ENCODE results near the gene MIB2.

DNA sequence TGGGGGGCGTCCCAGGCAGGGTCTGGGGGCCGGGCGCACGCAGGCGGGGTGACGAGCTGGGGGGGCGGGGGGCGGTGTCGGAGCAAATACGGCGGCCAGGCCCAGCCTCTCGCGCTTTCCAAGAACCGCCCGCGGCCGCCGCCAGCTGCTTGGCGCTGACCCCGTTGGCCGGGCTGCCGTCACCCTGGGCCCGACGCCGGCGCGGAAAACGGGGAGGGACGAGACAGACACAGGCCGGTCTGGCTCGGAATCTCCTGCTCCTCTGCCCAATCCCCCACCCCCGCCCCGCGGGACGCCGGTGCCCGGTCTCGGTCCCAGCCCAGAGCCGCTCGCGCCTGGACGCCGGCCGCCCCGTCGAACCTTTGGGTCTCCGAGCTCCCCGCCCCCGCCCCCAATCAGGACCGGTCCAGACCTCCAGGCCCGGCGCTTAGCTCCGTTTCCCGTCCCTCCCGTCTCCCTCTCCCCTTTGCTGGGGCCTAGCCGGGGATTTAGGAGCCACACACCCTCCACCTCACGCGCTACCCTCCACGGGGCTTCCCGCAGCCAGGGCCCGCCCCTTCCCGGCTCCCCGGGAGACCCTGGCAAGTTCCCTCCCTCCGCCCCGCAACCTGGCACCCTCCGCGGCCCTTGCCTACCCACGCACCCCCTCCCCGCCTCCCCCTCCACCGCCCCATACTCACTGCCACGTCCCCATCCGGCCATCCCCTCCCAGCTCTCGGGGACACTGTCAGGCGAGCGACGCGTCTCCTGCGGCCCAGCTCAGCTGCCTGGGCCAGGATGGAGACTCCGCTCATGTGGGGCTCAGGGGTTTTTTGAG lies 15.9 kb downstream of the MIB2 start:
- TF ChIP-seq, protein P1, sequence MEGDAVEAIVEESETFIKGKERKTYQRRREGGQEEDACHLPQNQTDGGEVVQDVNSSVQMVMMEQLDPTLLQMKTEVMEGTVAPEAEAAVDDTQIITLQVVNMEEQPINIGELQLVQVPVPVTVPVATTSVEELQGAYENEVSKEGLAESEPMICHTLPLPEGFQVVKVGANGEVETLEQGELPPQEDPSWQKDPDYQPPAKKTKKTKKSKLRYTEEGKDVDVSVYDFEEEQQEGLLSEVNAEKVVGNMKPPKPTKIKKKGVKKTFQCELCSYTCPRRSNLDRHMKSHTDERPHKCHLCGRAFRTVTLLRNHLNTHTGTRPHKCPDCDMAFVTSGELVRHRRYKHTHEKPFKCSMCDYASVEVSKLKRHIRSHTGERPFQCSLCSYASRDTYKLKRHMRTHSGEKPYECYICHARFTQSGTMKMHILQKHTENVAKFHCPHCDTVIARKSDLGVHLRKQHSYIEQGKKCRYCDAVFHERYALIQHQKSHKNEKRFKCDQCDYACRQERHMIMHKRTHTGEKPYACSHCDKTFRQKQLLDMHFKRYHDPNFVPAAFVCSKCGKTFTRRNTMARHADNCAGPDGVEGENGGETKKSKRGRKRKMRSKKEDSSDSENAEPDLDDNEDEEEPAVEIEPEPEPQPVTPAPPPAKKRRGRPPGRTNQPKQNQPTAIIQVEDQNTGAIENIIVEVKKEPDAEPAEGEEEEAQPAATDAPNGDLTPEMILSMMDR (IDR thresholded peaks at IDR 0.05), result no peak
- TF ChIP-seq POLR2AphosphoS5 (IDR thresholded peaks at IDR 0.05; ENCODE audit: low read depth, low read length) (no peak), REST (IDR thresholded peaks at IDR 0.05; ENCODE audit: insufficient read depth in 1 of 2, low read depth in 2 of 2, low read length in 1 of 2) (no peak), TCF7L2 (IDR thresholded peaks at IDR 0.05; ENCODE audit: low read depth, low read length) (no peak)
